ENCODE results near the gene DOC2B.

DOC2B gene

GRCh38 chr17:197352-197751 is 15.9 kb upstream of the DOC2B start:
- ChIA-PET POLR2A (no interaction called here), CTCF (no interaction called here)
- DNase-seq (ENCODE audit: extremely low spot score): no peak
- TF ChIP-seq ELF4 (IDR thresholded peaks at IDR 0.05) (no peak), FOXM1 (IDR thresholded peaks at IDR 0.05; ENCODE audit: borderline replicate concordance) (no peak), ARNT (IDR thresholded peaks at IDR 0.05) (no peak), SP1 (IDR thresholded peaks at IDR 0.05) (no peak), L3MBTL2 (conservative IDR thresholded peaks at IDR 0.05) (no peak), NFRKB (IDR thresholded peaks at IDR 0.05) (no peak), CTBP1 (IDR thresholded peaks at IDR 0.05; ENCODE audit: borderline replicate concordance) (no peak), FOXA1 (IDR thresholded peaks at IDR 0.05) (no peak), LEF1 (IDR thresholded peaks at IDR 0.05; ENCODE audit: borderline replicate concordance) (no peak), ZNF384 (IDR thresholded peaks at IDR 0.05) (no peak), PKNOX1 (IDR thresholded peaks at IDR 0.05) (no peak), HDGF (IDR thresholded peaks at IDR 0.05; ENCODE audit: borderline replicate concordance) (no peak), BHLHE40 (IDR thresholded peaks at IDR 0.05; ENCODE audit: borderline replicate concordance) (no peak), TARDBP (IDR thresholded peaks at IDR 0.05) (no peak)

DNA sequence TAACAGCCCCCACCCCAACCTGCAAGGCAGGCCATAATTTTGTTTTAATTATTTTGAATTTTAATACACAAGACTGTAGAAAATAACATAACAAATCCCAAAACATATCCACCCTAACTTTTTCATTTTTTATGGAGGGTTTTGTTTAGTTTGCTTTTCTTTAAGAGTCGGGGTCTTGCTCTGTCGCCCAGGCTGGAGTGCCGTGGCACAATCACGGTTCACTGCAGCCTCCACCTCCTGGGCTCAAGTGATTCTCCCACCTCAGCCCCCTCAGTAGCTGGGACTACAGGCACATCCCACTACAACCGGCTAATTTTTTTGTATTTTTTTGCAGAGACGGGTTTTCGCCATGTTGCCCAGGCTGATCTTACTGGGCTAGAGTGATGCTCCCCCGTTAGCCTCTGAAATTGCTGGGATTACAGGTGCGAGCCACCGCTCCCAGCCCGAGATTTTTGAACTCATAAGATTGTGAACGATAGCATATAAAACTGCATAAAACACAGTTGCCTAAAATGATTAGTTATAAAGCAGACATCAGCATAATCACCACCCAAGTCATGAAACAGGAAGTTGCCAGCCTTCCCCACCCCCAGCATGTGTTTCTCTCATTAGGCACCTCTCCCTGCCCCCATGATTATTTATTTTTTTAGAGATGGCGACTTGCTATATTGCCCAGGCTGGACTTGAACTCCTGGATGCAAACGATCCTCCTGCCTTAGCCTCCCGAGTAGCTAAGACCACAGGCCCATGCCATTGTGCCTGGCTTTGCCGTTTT is 13.6 kb upstream of the DOC2B start:
- ChIA-PET CTCF (no interaction called here), POLR2A (no interaction called here)
- DNase-seq (ENCODE audit: extremely low spot score): no peak
- no peak for TF ChIP-seq ELF4 (IDR thresholded peaks at IDR 0.05)
- no peak for TF ChIP-seq SUZ12 (IDR thresholded peaks at IDR 0.05)
- no peak for TF ChIP-seq TARDBP (IDR thresholded peaks at IDR 0.05)
- no peak for TF ChIP-seq BHLHE40 (IDR thresholded peaks at IDR 0.05; ENCODE audit: borderline replicate concordance)
- no peak for TF ChIP-seq CTBP1 (IDR thresholded peaks at IDR 0.05; ENCODE audit: borderline replicate concordance)
- no peak for TF ChIP-seq FOXM1 (IDR thresholded peaks at IDR 0.05; ENCODE audit: borderline replicate concordance)
- TF ChIP-seq ARNT (IDR thresholded peaks at IDR 0.05): no peak
- no peak for TF ChIP-seq FOXA1 (IDR thresholded peaks at IDR 0.05)
- TF ChIP-seq ZNF384 (IDR thresholded peaks at IDR 0.05): no peak
- TF ChIP-seq LEF1 (IDR thresholded peaks at IDR 0.05; ENCODE audit: borderline replicate concordance): no peak
- no peak for TF ChIP-seq NFRKB (IDR thresholded peaks at IDR 0.05)
- no peak for TF ChIP-seq FOXK2 (IDR thresholded peaks at IDR 0.05)

DNA sequence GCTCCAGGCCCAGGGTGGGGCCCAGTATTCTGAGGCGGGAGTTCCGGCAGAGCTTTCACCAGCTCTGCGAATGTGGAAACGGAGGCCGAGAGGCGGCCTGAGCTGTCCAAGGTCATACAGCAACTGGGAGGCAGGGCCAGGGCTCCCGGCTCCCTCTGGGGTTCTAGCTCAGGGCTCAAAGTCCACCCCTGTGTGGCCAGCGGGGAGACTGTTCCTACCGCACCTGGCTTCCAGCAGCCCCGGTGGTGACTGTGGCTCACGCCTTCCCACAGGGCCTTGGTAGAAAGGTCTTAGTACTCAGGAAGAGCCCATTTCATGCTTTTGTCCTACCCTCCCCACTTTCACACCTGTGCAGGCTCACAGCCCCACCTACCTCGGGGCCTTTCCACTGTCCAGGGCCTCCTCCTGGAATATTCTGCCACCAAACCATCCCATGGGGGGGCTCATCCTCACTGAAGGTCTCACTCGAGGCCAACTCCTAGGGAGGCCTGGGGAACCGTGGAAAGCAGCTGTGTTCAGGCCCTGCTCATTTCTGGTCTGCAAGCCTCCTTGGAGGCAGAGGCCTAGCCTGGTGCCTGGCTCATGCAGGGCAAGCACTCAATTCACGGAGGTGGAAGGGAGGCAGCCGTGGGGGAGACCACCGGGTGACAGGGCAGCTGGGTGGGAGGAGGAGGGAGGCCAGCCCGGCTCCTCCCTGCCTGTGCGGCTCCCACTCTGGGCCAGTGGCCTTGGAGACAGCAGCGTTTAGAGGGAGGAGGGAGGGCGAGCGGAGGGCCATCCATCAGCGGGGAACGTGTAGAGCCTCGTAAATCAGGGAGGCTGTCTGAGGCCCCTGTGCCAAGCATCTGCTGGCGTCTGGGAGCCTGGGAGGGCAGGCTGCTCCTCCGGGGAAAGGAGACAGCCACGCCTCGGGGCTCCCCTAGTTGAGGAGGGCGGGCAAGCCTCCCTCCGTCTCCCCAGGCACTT is 12.7 kb upstream of the DOC2B start:
- DNase-seq (ENCODE audit: extremely low spot score): no peak
- no peak for TF ChIP-seq SP1 (IDR thresholded peaks at IDR 0.05)
- no peak for TF ChIP-seq BHLHE40 (IDR thresholded peaks at IDR 0.05; ENCODE audit: borderline replicate concordance)
- peak; percentile 81 for TF ChIP-seq PKNOX1 (IDR thresholded peaks at IDR 0.05)
- no peak for TF ChIP-seq ZNF384 (IDR thresholded peaks at IDR 0.05)
- ChIA-PET CTCF (no interaction called here), POLR2A (no interaction called here)

- CTCF ChIA-PET: no interaction called here
- no peak for TF ChIP-seq FOXA1 (IDR thresholded peaks at IDR 0.05)
- DNase-seq (ENCODE audit: extremely low spot score): no peak
- POLR2A ChIA-PET: no interaction called here
These were observed 12.0 kb upstream of the DOC2B start for GRCh38 chr17:193426-193810.

DNA sequence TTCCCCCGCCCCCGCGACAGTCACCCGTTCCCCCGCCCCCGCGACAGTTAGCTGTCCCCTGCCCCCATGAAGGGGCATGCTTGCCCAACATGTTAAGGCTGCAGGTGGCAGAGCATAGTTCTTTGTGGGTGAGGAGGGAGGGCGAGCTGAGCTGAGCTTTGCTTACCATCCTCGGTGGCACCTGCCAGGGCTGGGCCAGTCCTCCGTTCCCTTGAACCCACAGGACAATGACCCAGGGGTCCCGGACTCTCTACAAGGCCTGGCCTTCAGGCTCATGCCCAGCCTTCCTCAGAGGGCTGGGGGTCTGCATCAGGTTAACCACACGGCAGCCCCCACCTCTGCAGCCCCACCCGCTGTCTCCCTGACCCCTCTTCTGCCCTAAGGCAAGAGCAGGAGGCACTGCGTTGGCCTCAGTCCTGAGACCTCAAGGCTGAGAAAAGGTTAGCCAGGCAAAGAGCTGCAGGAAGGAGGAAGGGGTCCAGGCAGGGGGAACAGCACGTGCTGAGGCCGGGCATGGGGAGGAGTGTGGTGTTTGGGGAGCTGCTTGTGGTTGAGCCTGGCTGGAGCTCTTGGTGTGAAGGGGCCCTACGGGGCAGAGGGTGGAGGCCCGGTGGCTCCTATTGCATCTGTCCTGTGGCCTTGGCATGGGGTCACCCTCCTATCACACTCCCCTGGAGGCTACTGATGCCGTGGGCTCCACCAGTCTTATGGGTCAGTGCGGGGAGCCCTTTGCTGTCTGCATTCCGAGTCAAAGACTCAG is 11.4 kb upstream of the DOC2B start:
- DNase-seq (ENCODE audit: extremely low spot score): no peak
- POLR2A ChIA-PET: no interaction called here
- CTCF ChIA-PET: no interaction called here
- no peak for TF ChIP-seq LEF1 (IDR thresholded peaks at IDR 0.05; ENCODE audit: borderline replicate concordance)

- POLR2A ChIA-PET: no interaction called here
- no peak for TF ChIP-seq SUZ12 (IDR thresholded peaks at IDR 0.05)
- TF ChIP-seq PKNOX1 (IDR thresholded peaks at IDR 0.05): no peak
- TF ChIP-seq NFRKB (IDR thresholded peaks at IDR 0.05): no peak
- no peak for TF ChIP-seq ARNT (IDR thresholded peaks at IDR 0.05)
- no peak for TF ChIP-seq HDGF (IDR thresholded peaks at IDR 0.05; ENCODE audit: borderline replicate concordance)
- no peak for TF ChIP-seq SP1 (IDR thresholded peaks at IDR 0.05)
- TF ChIP-seq ELF4 (IDR thresholded peaks at IDR 0.05): no peak
- TF ChIP-seq FOXM1 (IDR thresholded peaks at IDR 0.05; ENCODE audit: borderline replicate concordance): no peak
- no peak for TF ChIP-seq CTBP1 (IDR thresholded peaks at IDR 0.05; ENCODE audit: borderline replicate concordance)
- no peak for TF ChIP-seq L3MBTL2 (conservative IDR thresholded peaks at IDR 0.05)
- no peak for TF ChIP-seq TARDBP (IDR thresholded peaks at IDR 0.05)
- CTCF ChIA-PET: no interaction called here
- DNase-seq (ENCODE audit: extremely low spot score): no peak
These were observed 8.0 kb upstream of the DOC2B start for GRCh38 chr17:189444-189843.
